HG03097 (cell line): Measurements from ENCODE around the gene ACSF3.
A peak's percentile ranks its signal among the peaks of the same experiment; 100 is the strongest.

Experiments used
- ATAC-seq: cut with Tn5 transposase; IDR thresholded peaks from one replicate; pipeline ENCODE4 v1.9.1; 2021; ENCODE audit not compliant: unreplicated experiment, low FRiP score

ACSF3 gene

DNA sequence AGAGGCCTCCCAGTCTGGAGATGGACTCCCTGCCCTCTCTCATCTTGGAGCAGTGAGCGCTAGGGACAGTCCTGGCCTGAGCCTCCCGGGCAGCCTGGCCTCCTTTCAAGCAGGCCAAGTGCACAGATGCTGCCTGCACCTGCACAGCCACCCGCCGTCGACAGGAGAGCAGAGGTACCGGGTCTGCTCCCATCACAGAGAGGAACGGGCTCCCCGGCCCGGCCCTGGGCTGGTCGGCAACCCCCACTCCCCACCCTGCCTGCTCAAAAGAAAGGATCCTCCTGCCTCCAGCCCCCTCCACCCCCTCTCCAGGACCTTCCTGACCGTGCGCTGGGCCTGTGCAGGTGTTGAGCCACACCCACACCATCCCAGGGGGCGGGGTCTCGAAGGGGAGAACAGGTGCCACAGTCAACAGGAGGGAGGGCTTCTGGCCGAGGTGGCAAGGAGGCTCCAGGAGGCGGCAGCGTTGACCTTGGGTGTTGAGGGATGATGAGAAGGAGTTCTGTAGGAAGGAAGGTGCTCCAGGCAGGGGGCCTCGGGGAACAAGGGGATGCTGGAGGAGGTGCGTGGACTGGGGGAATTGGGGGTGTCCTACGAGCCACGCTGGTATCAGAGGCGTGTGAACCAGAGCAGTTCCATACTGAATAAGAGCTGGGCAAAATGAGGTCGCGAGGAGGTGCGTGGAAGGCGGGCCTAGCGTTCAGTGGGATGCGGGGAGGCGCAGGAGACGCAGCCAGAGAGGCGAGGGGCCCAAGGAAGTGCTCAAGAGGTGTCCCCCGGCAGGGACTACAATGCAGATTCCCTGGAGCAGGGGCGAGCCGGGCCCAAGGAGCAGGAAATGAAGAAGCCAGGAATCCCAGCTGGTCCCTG, 76.9 kb downstream of the ACSF3 start:
- no peak for ATAC-seq

DNA sequence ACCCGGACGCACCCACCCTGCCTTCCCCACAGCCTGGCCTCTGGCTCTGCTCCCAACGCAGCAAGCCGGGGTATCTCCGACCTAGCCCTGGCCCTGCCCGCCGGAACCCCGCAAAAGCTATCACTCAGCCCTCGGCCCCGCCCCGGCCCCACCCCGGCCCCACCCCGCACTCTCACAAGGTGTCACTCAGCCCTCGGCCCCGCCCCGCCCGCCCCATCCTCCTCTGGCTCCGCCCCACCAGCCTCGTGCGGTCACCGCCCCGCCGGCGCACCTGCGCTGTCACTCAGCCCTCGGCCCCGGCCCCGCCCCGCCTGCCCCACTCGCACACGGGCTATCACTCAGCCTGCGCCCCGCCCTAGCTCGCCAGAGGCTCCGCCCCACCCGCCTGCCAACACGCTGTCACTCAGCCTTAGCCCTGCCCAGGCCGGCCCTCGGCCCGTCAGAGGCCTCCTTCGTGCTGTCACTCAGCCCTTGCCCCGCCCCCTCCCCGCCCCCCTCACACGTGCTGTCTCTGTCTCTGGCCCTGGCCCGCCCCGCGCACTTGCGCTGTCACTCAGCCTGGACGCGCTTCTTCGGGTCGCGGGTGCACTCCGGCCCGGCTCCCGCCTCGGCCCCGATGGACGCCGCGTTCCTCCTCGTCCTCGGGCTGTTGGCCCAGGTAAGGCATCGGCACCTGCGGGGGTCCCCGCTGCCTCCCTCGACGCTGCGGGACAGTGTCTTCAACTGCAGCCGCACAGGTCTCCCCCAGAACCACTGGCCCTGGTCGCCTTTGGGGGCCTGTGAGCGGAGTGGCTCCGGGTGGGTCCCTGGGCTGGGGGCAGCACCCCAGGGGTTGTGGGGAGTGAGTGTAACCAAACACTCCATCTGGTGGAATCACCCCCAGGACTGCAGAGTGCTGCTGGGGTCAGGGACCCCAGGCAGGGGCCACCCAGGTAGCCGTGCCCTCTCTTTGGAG, 77.8 kb downstream of the ACSF3 start, which contains the start of gene CDH15:
Gene CDH15, plus strand, starts transcription at position 533 of the 955 bp plus-strand sequence. Its CDS starts 84 bp downstream, at position 617.
- ATAC-seq: peak; percentile 65

DNA sequence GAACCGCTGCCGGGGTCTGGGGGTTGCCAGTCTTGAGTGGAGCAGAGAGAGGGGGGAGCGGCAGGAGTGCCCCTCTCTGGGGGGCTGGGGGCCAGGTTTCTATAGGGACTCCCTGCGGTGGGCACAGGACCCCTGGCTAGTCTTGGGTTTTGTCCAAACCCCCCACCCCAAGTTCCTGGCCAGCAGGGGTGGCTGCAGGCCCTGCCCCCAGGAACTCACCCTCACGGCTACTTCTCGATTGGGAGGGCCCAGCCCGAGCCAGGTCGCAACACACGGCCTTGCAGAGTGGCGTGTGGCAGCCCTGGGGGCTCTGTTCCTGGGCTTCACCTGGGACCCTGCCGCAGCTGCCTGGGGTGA, 78.5 kb downstream of the ACSF3 start:
- ATAC-seq: no peak

DNA sequence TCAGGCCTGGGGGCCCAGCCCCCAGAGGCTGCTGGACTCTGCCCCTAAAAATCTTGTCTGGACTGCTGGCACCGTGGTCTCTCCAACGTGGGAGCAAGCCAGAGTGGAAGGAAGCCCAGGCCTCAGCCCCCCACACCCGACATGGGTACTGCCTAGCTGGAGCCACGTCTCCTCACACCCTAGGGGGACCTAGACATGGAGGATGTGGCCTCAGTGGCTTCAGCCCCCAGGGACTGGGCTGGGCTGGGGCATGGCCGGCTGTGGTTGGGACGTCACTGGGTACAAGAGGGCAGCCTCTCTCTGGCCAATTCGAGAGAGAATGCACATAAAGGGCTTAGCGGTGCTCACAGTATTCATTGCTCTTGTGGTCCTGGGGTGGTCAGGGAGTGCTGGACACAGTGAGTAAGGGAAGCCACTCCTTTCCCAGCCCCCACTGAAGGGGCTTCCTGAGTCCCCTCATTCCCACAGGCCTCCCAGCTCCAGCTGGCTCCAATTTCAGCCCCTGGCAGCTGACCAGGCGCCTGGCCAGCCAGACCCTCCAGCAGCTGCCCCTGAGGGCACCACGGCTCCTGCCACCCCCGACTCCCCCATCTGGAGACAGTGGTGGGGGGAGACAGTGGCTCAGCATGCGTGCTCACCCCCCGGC, 79.0 kb downstream of the ACSF3 start:
- ATAC-seq: no peak

DNA sequence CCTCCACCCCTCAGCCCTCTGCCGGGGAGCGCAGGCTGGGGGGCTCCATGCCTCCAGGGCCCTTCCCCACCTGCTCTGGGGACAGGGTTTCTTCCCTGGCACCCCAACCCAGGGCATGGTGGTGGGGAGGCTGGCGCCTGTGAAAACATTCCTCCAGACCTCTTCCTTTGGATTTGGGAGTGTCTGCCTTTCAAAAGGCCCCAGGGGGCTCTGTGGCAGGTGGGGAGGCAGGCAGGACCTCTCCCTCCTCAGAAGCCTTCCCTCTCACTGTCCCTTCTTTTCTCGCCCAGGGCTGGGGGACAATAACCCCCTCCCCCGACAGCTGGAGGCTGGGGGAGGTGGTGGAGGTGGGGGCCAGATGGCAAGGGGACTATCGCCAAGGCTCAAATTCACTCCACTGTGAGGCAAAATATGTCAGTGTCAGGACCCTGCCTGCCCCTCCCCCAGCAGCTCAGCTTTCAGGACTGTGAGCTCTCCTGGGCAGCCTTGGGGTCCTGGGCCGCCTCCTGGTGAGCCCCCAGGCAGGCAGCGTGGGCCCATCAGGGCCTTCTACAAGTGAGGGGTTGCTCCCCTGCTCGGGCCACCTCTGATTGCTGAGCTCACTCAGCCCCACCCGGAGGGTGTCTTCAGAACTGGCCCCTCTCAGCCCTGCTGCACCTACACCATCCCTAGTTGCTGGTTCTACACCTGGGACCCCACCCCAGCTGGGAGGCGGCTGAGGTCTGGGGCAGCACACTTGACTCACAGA, 79.7 kb downstream of the ACSF3 start:
- ATAC-seq: no peak

DNA sequence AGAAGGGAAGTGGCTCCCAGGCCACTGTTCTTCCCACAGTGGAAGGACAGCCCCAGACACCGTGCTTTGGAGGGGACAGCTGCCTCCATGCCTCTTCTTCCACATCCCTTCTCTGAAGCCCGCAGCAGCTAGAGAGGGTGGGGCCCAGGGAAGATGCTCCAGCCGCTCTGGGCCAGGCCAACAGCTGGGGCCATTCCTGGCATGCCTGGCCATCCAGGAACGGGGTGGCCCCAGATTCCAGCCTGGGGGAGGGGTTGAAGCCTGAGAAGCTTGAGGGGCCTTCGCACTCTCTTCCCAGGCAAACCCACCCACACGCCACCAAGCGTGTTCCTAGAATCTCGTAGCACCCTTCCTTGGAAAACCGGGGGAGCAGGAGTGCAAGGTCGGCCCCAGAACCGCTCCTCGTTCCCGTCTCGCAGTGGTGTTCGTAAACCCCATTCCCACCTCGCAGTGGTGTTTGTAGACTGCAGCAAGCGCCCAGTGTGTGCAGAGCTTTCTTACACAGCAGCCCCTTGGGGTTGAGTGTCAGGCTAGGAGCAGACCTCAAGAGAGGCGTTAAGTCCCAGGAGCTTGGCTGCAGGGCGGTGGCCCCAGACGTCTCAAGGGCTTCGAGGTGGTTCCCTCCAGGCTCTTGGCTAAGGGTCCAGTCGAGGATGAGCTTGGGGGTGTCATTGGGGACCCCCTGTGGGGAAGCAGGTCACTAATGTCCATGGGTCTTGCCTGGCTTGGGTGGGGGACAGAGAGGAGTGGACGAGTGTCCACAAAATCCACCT, 80.6 kb downstream of the ACSF3 start:
- ATAC-seq: no peak

DNA sequence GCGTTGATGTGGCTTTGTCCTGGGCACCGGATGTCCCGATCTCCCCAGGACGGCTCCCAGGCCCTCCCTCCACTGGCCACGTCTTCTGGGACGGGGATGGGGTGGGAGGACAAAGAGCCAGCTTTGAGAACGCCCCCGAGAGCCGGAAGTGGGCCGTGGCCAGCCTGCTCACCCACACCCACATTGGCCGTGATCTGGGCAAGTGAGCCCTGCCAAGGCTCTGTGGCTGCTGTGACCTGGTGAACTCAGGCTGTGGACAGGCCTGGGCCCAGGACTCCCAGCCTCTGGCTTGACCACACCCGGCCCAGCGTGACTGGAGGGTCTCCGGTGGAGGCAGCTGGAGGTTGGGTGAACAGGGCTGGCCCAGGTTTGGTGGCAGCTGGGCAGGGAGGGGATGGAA, 81.2 kb downstream of the ACSF3 start:
- ATAC-seq: no peak

DNA sequence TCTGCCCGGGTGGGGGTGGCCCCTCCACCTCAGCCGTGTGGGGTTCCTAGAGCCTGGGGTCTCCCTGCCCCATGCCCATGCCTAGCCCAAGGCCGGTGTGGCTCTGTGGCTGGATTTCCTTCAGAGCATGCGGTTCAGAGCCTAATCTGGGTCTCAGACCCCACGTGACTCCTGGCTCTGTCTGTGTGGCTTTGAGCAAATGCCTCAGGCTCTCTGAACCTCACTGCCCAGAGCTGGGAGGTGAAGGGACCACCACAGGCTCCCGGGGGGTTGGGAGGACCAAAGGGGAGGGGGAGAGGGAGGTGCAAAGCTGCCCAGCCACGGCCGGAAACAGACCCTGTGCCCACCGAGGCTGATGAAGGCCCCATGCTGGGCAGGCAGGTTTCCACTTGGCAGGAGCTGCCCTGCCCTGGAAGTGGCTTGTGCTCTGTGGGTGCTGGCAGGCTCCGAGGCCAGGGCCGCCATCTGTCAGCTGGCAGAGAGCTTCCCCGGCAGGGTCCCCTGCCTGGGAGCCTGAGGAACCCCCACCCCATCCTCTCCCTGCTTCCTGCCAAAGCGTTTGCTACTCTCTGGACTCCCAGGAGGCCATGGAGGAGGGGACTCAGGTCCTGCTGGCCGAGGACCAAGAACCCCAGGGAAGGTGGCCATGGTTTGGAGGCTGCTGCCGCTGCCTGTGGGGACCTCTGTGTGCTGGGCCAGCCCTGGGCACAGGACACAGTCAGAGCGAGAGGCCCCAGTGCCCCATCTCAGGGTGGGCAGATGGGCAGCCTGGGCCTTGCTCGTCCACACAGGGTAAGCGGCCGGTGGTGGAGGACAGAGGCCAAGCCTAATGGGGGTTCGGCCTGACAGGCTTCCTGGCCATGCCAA, 81.9 kb downstream of the ACSF3 start:
- no peak for ATAC-seq

DNA sequence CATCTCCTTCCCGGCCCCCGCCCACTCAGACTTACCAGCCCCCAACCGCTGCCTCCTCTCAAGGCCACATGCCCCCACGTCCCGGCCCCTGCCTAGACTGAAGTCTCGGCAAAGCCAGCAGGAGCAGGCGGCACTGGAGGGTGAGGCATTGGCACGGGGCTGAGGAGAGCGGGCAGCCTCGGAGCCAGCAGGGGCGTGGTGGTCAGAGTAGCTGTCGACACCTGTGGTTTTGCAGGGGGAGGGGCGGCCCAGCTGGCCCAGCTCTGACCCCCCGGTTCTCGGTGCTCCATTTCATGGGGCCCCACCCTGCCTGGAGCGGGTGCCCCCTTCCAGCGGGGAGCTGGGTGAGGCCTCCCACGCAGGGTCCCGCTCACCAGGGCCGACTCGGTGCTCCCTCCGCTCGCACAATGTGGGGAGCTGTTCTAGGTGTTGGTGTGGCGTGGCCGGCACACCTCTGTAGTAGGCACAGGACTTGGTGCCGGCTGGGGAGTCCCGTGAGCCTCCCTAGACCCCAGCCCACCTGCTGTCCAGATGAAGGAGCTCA, 82.6 kb downstream of the ACSF3 start:
- ATAC-seq: no peak

DNA sequence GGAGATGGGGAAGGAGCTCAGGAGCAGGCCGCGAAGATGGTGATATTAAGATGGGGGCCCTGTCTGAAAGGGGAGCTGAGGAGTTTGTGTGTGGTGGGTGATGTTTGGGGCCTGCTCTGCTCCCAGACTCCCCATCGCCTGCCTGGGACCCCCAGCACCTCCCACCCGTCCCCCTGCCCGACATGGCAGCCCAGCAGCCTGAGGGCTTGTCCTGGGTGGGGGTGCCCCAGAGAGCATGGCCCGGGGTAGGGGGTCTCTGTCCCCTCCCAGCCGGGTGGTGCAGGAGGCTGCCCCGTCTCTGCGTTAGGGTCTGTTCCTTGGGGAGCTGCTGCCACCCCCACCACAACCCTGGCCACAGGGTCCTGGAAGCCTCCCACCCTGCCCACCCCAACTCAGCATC, 83.1 kb downstream of the ACSF3 start:
- no peak for ATAC-seq

DNA sequence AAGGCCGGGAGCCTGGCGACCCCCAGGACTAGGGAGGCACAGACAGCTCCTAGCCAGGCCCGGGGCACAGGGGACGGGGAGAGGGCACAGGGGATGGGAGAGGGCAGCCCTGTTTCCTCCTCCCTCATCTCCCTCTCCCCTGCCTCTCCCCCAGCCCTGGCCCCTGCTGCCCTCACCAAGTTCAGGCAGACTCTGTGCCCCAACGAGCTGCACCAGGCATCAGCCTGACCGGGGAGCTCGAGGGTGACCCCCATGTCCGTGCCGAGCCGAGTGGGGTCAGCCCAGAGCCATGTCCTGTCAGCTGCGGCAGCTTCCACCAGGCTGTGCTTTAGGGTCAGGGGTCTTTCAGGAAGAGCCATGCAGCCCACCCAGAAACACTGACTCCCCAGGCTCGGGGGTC, 83.8 kb downstream of the ACSF3 start:
- no peak for ATAC-seq

DNA sequence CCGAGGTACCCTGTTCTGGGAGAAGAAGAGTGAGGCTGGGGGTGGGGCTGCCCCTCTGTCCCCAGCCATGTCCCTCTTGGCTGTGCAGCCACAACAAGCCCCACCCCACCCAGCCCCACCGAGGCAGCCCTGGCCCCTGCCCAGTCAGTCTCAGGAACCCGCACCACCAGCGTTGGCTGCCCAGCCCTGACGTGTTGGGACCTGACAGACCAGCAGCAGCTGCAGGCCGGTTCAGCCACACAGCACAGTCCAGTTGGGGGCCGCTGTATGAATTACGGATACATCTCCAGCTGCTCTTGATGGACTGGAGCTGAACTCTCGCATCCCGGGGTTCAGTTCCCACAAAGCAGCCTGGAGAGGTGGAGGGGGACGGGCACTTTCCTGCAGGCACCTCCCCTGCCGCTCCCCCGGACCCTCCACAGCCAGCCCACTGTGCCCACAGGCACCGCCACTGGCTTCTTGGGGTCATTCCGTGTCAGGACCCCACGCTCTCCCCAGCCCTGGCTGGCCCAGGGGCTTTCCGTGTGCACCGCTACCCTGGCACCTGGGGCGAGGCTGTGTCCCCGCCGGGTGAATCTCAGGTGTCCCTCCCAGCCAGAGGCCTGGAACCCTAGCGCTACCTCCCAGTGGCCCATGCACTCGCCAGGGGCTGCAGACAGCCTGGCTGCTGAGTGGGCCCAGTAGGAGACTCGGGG, 84.9 kb downstream of the ACSF3 start:
- ATAC-seq: no peak

DNA sequence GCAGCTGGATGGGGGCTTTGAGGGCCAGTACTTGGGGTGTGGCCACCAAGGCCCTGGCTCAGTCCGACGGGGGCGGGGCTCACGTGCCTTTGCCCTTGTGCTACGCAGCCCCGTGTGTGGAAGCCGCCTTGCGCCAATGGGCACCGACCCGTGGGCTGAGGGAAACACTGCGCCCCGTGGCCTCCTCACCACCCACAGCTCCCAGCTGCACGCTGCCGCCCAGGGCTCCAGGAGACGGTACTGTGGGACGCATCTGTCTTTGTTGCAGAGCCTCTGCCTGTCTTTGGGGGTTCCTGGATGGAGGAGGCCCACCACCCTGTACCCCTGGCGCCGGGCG, 85.5 kb downstream of the ACSF3 start:
- ATAC-seq: no peak

DNA sequence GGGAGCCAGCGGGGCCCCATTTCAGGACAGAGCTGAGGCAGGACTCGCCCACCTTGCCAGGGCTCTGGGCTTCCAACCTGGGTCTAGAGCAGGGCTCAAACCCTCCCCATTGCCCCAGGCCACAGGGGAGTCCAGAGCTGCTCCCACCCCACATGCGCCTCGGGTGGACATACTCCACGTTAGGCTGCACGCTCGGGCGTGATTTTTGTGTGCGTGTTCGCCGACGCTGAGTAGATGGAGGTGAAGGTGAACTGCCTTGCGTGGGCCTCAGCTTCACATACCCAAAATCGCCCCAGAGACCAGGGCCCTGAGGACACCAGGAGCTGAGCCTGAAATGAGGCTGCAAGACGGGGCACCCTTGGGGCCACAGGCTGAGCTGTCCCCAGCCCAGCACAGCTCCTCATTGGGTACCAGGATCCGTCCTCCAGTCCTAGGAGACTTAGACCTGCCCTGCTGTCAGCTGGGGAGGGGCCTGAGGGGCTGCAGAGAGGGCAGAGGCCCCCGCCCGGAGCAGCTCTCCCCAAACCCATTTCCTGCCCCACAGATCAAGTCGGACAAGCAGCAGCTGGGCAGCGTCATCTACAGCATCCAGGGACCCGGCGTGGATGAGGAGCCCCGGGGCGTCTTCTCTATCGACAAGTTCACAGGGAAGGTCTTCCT, 86.1 kb downstream of the ACSF3 start:
- no peak for ATAC-seq

DNA sequence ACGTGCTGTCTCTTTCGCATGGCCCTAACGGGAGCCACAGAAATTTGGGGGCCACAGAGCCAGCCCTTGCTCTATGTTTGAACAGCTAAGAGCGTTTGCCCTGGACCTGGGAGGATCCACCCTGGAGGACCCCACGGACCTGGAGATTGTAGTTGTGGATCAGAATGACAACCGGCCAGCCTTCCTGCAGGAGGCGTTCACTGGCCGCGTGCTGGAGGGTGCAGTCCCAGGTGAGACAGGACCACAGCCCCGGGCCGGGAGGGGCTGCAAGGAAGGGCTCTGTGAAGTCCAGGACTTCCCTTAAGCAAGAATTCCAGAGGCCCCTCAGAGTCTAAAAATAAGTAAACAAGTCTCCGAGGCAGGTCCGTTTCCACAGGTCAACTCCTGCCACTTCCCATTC, 89.8 kb downstream of the ACSF3 start:
- ATAC-seq: no peak

DNA sequence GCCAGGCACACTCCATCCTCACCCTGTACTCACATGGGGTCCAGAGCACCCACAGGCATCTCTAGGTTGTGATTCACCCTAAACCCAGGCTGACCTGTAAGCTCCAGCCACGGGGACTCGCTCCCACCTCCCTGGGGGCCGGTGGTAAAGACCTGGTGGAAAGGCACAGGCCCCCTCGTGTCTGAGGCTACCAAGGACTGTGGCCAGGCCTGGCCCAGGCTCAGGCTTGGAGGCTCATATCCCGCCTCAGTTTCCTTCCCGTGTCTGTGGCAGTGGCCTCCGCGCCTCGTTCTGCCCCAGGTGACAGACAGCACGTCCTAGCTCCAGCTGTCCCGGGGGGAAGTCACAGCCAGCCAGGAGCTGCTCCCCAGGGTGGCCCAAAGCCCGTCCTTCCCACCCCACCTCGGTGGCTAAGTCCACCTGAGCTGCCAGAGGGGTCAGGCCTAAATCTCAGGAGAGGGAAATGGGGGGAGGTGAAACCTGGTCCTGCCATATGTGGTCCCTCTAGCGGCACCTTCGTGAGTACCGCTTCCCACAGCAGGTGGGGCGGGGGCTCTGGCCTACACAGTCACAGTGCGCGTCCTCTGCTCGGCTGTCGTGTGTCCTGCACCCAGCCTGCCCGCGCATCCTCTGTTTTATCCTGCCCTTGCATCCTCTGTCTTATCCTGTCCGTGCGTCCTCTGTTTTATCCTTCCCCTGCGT, 90.5 kb downstream of the ACSF3 start:
- no peak for ATAC-seq

DNA sequence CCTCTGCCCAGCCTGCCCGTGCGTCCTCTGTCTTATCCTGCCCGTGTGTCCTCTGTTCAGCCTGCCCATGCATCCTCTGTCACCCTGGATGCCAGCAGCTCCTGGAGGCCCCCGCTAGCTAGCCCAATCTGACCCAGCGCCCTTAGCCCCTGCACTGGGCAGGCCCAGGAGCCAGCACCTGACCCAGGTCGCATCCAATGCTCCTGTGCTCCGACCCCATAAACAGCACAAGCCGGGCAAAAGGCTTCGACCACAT, 91.0 kb downstream of the ACSF3 start:
- ATAC-seq: no peak
